ENCODE data around the gene AMOTL1. TPM values are rescaled to one million over a fixed set of nuclear protein-coding genes. Genes with fewer than 3 reads are reported as not detected.

Gene AMOTL1
- total RNA-seq, 1 donor = 64.7 TPM

DNA sequence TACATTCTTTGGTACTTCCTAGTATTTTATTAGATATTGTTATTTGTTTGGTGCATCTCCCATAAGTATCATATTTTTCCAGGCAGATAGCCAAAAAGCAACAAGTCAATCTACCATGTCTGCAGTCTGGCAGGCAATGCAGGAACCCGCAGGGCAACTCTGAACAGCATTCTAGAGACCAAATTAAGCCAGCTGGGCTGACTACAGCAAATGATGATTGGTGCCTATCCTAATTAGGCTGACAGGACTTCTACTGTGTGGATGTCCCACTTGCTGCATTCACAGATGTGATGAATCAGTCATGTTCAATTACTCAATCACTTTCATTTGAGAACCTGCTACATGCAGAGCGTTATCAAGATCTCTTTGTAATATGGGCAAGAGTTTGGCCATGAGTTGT, 40.3 kb upstream of the AMOTL1 start:
- TF ChIP-seq, protein P1, sequence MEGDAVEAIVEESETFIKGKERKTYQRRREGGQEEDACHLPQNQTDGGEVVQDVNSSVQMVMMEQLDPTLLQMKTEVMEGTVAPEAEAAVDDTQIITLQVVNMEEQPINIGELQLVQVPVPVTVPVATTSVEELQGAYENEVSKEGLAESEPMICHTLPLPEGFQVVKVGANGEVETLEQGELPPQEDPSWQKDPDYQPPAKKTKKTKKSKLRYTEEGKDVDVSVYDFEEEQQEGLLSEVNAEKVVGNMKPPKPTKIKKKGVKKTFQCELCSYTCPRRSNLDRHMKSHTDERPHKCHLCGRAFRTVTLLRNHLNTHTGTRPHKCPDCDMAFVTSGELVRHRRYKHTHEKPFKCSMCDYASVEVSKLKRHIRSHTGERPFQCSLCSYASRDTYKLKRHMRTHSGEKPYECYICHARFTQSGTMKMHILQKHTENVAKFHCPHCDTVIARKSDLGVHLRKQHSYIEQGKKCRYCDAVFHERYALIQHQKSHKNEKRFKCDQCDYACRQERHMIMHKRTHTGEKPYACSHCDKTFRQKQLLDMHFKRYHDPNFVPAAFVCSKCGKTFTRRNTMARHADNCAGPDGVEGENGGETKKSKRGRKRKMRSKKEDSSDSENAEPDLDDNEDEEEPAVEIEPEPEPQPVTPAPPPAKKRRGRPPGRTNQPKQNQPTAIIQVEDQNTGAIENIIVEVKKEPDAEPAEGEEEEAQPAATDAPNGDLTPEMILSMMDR (IDR thresholded peaks at IDR 0.05; ENCODE audit: insufficient read depth, low read length) = no peak
- no peak for DNase-seq (ENCODE audit: low read depth)
- H3K4me3 ChIP-seq (ENCODE audit: low read depth, low read length) = no peak overlapping the region

DNA sequence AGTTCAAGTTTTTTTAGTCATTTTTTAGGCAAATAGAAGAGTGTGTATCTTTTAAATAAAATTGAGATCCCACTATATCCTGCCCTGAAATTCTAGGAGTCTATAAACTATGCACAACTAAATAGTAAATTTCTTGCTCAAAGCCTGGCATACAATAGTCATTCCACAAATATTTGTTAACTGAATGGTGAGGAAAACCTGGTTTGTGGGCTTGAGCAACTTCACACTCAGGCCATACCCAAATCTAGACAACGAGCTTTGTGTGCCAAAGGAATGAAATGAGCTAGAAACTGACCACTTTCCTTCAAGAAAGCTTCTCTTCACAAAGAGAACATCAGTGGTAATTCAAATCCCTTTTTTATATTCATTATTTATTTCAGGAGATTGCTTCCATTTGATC, 39.6 kb upstream of the AMOTL1 start:
- DNase-seq (ENCODE audit: low read depth) = peak; percentile 62
- TF ChIP-seq, protein P1 (IDR thresholded peaks at IDR 0.05; ENCODE audit: insufficient read depth, low read length) = no peak
- no peak overlapping the region for H3K4me3 ChIP-seq (ENCODE audit: low read depth, low read length)

DNA sequence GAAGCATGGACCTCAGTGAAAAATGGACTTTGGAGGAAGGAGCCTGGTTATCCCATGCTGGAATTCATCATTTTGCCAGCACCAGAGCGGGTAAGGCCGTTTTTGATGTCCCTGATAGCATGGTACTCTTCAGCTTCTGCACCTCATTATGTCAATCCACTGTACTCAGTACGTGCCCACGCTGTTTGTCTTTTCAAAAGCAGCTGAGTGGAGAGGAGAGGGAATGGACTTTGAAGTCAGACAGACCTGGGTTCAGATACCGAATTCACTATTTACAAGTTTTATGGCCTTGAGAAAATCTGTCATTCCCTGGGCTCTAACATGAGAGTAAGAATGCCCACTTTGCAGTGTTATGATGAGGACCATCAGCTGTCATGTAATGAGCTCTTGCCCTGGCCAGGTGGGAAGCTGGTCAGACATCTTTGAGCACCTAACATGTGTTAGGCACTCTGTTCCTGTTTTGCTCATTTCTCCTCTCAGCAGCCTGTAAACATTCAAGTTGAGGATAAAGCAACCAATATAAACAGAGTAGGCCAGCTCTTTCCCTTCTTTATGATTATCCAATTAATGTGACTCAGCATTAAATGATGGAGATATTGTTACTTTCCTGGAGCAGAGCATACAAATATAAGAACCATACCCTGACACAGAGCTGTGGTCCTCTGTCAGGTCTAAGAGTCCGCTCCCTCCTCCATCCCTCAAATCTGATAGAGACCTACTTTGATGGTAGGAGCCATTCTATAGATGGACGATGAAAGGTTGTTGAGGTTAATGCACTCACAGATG, 39.0 kb upstream of the AMOTL1 start:
- TF ChIP-seq, protein P1 (IDR thresholded peaks at IDR 0.05; ENCODE audit: insufficient read depth, low read length) = no peak

DNA sequence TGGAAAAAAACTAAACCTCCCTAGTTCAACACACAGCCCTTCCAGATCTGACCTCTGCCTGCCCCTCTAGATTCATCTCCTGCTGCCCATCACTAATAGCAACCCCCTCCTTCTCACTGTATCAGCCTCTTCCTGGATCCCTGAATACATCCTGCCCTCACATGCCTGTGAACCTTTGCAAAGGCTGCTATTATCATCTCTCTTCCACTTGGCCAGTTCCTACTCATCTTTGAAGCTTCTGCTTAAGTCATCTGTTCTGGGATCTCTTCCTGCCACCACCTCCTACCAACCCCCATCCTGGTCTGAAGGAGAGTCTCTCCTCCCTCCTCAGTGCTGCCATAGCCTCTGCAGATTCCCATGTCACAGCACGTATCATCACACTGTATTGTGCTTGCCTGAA, 38.0 kb upstream of the AMOTL1 start:
- H3K4me3 ChIP-seq (ENCODE audit: low read depth, low read length) = no peak overlapping the region
- no peak for DNase-seq (ENCODE audit: low read depth)
- TF ChIP-seq, protein P1 (IDR thresholded peaks at IDR 0.05; ENCODE audit: insufficient read depth, low read length) = no peak

More for the DNA sequence above, 39.0 kb upstream of the AMOTL1 start:
- no peak overlapping the region for H3K4me3 ChIP-seq (ENCODE audit: low read depth, low read length)
- DNase-seq (ENCODE audit: low read depth) = no peak

DNA sequence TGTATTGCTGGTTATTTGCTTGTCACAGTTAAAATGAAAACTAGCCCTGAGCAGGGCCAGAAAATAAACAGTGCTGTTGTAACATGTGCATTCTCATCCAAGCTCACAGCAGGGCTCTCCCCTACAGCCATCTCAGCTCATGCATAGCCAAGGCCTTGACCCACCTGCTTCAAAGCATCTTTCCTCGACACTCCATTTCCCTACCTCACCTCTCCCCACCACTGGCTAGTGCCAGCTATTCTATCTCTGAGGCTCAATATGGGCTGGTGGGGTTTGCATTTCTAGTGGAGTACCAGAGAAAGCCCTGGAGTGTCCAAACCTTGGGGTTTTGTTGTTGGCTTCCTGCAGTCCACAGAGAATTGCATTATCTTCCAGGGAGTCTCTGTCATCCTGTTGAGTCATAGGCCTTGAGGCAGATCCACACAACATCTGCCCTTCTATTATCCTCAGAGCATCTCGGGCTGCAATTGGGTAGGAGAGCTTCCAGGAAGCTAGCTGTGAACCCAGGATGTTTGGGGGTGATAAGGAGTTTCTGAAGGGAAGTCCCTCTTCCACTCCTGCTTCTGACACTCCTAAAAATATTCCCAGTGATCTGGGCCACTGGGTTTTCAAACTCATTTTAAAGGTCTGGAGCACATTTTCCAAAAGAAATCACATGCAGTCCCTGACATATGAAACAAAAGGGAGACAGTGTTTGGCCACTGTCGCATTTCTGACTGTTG, 36.1 kb upstream of the AMOTL1 start:
- no peak overlapping the region for H3K4me3 ChIP-seq (ENCODE audit: low read depth, low read length)
- peak; percentile 74 for DNase-seq (ENCODE audit: low read depth)
- TF ChIP-seq, protein P1 (IDR thresholded peaks at IDR 0.05; ENCODE audit: insufficient read depth, low read length) = no peak

DNA sequence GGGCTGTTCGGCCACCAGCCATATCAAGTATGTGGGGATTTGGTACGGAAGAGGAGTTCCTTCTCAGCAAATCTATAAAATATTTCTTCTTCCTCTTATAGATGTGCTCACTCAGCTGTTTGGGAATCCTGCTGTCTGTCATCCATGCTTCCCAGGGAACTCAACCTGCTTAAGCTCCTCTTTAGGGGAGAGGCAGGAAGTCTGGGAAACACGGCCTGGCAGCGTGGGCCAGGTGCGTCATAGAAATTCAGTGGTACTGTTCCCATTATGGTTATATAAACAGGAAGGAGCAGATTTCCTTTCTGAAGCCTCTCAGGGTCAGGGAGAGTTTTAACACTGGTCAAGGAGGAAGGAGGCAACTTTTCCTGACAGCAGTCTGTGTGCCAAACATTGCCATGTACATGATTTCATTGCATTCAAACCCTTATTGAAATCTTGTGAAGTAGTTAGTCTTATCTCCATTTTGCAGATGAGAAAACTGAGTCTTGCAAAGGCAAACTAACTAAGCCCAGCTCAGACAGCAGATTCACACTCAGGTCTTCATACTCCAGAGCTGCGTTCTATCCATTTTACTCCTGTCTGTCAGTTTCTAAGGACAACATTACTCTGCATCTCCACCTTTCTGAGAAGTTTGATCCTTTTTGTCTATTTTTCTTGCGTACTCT, 35.4 kb upstream of the AMOTL1 start:
- H3K4me3 ChIP-seq (ENCODE audit: low read depth, low read length) = no peak overlapping the region
- peak; percentile 39 for DNase-seq (ENCODE audit: low read depth)
- TF ChIP-seq, protein P1 (IDR thresholded peaks at IDR 0.05; ENCODE audit: insufficient read depth, low read length) = no peak

Data from fibroblast of the aortic adventitia (primary cell).